K562 (cell line): ENCODE results near the gene RNGTT. TPM values are rescaled to one million over a fixed set of nuclear protein-coding genes. Genes with fewer than 3 reads are reported as not detected.

ENCODE experiments used
- ATAC-seq: fragments of 200-7000 bp; cut with Tn5 transposase; 3 replicates; pipeline ENCODE4 v1.9.1; 2020; ENCODE audit warnings: moderate library complexity
- BruUV-seq: library from RNA; stranded (reverse); fragments of 400-500 nt; replicated peaks from 2 replicates; lab custom pipeline; 2021; lab: Mats Ljungman, UMichigan
- CTCF ChIA-PET: fragments of 300-600 bp; formaldehyde crosslinking; extraction: SDS; loops from one replicate; lab custom pipeline; 2021; ENCODE audit warnings: low intra/inter-chr PET ratio; lab: Yijun Ruan, JAX
- POLR2A ChIA-PET: fragments of 300-600, 350-650 bp; sonication (Branson Sonifier 250); formaldehyde crosslinking; extraction: SDS; loops from one replicate; lab custom pipeline; 2021; ENCODE audit warnings: antibody characterized with exemption, inconsistent platforms; lab: Yijun Ruan, JAX
- DNase-seq, 4 experiments: peaks; one replicate each; pipeline versions ENCODE4 v3.0.0 to v3.0.0-alpha.2; 2011 to 2018; ENCODE audit warnings: low spot score in 3 of 4, mixed read lengths in 3 of 4; ENCODE audit errors: extremely low read depth in 1 of 4
- FAIRE-seq: peaks from 2 replicates; lab custom pipeline; 2011; peaks lifted over from hg19 to GRCh38; lab: Jason Lieb, UNC
- H2AFZ ChIP-seq: 2 replicates; pipeline ENCODE4 v1.6.0; 2011; ENCODE audit warnings: low read depth, low read length, control low read depth, inconsistent platforms
- H3K27ac ChIP-seq: fragments of 200-600 bp; 3 replicates; pipeline ENCODE4 v1.8.0; 2011; ENCODE audit warnings: low read depth, mild to moderate bottlenecking, control low read depth, inconsistent platforms, low read length, moderate library complexity, mixed read lengths; ENCODE audit errors: extremely low read depth
- H3K27me3 ChIP-seq, 2 experiments: fragments of 300-600 bp in 1 of 2; 2 replicates in 1 of 2; 3 replicates in 1 of 2; pipeline versions ENCODE4 v1.6.0 to v1.8.0; 2011; ENCODE audit warnings: inconsistent platforms in 2 of 2, low read length in 2 of 2, mild to moderate bottlenecking in 1 of 2, mixed read lengths in 1 of 2, moderate library complexity in 1 of 2; ENCODE audit not compliant: control insufficient read depth in 2 of 2, insufficient read depth in 2 of 2
- H3K36me3 ChIP-seq: fragments of 300-600 bp; 3 replicates; pipeline ENCODE4 v1.8.0; 2011; ENCODE audit warnings: mild to moderate bottlenecking, low read length, inconsistent platforms; ENCODE audit not compliant: control insufficient read depth, insufficient read depth
- H3K4me1 ChIP-seq, 2 experiments: fragments of 200-600 bp in 1 of 2; replicated peaks in 1 of 2; 2 replicates in 1 of 2; 3 replicates in 1 of 2; pipeline versions ENCODE4 v1.5.1 to v1.8.0; 2011; ENCODE audit warnings: inconsistent platforms in 2 of 2, low read length in 2 of 2, mild to moderate bottlenecking in 1 of 2, mixed read lengths in 1 of 2, moderate library complexity in 1 of 2; ENCODE audit not compliant: control insufficient read depth in 2 of 2, insufficient read depth in 2 of 2
- H3K4me2 ChIP-seq: 2 replicates; pipeline ENCODE4 v1.6.1; 2011; ENCODE audit warnings: low read length, control low read depth, inconsistent platforms, mixed read lengths; ENCODE audit not compliant: insufficient read depth
- H3K4me3 ChIP-seq: fragments of 200-600 bp; sonication (generic), shearing (Covaris generic); 2 replicates; pipeline ENCODE4 v1.5.1; 2016; ENCODE audit warnings: control low read depth, inconsistent platforms
- H3K79me2 ChIP-seq: fragments of 200-600 bp; 3 replicates; pipeline ENCODE4 v1.8.0; 2011; ENCODE audit warnings: low read length, inconsistent platforms; ENCODE audit not compliant: control insufficient read depth, insufficient read depth
- H3K9ac ChIP-seq, 2 experiments: 2 replicates each; pipeline versions ENCODE4 v1.6.0 to v1.6.1; 2011; ENCODE audit warnings: low read depth in 2 of 2, low read length in 2 of 2, control low read depth in 1 of 2, inconsistent platforms in 1 of 2, mild to moderate bottlenecking in 1 of 2, mixed read lengths in 1 of 2; ENCODE audit not compliant: insufficient read depth in 1 of 2
- H3K9me1 ChIP-seq: one replicate; pipeline ENCODE4 v1.6.0; 2011; ENCODE audit warnings: inconsistent platforms, mild to moderate bottlenecking, low read length, moderate library complexity; ENCODE audit not compliant: control insufficient read depth, insufficient read depth
- H3K9me3 ChIP-seq: replicated peaks from 2 replicates; pipeline ENCODE4 v1.5.1; 2011; ENCODE audit warnings: low read depth, low read length, inconsistent platforms; ENCODE audit not compliant: control insufficient read depth, insufficient read depth
- H4K20me1 ChIP-seq: replicated peaks from 2 replicates; pipeline ENCODE4 v1.6.1; 2011; ENCODE audit warnings: low read length, inconsistent platforms, mixed read lengths; ENCODE audit not compliant: control insufficient read depth, insufficient read depth
- ADNP ChIP-seq: fragments of 200-800 bp; sonication (Bioruptor generic); IDR thresholded peaks from 2 replicates; pipeline ENCODE4 v1.6.1; 2016; ENCODE audit warnings: missing genetic modification characterization, missing compliant biosample characterization
- ASH1L ChIP-seq: fragments of 450-650 bp; IDR thresholded peaks from 2 replicates; pipeline ENCODE4 v1.6.1; 2018; ENCODE audit warnings: borderline replicate concordance, mild to moderate bottlenecking, low read depth; ENCODE audit not compliant: partially characterized antibody
- ATF3 ChIP-seq, 2 experiments: fragments of 450-650 bp in 1 of 2; sonication (generic) in 1 of 2; formaldehyde crosslinking in 1 of 2; IDR thresholded peaks in 1 of 2; conservative IDR thresholded peaks in 1 of 2; 2 replicates each; pipeline versions ENCODE4 v1.6.1 to v1.8.1; 2016 to 2023; ENCODE audit warnings: mild to moderate bottlenecking in 2 of 2, moderate library complexity in 2 of 2, inconsistent platforms in 1 of 2, missing genetic modification reagents in 1 of 2
- CEBPB ChIP-seq: fragments of 450-650 bp; IDR thresholded peaks from 2 replicates; pipeline ENCODE4 v1.6.1; 2016; ENCODE audit warnings: missing genetic modification characterization, missing compliant biosample characterization
- EWSR1 ChIP-seq: fragments of 450-650 bp; IDR thresholded peaks from 2 replicates; pipeline ENCODE4 v1.6.1; 2018; ENCODE audit warnings: borderline replicate concordance, mild to moderate bottlenecking, low read depth, moderate library complexity; ENCODE audit not compliant: partially characterized antibody
- EZH2 ChIP-seq: IDR thresholded peaks from 2 replicates; pipeline ENCODE4 v1.6.1; 2012; ENCODE audit warnings: low read depth, mild to moderate bottlenecking, inconsistent platforms, low read length, borderline replicate concordance
- GATA2 ChIP-seq: sonication (generic); formaldehyde crosslinking; IDR thresholded peaks from 2 replicates; pipeline ENCODE4 v1.4.0; 2020; ENCODE audit warnings: mild to moderate bottlenecking, missing genetic modification reagents
- GTF2B ChIP-seq: IDR thresholded peaks from 2 replicates; pipeline ENCODE4 v1.6.1; 2011; ENCODE audit not compliant: insufficient read length; ENCODE audit errors: extremely low read depth
- LEF1 ChIP-seq: fragments of 450-650 bp; IDR thresholded peaks from 2 replicates; pipeline ENCODE4 v1.6.1; 2016; ENCODE audit warnings: mild to moderate bottlenecking
- PML ChIP-seq: IDR thresholded peaks from 2 replicates; pipeline ENCODE4 v1.6.1; 2012; ENCODE audit warnings: low read length, inconsistent platforms
- ZBTB34 ChIP-seq: fragments of 250-450 bp; sonication (Bioruptor Pico); IDR thresholded peaks from 2 replicates; pipeline ENCODE4 v1.8.0; 2021; ENCODE audit warnings: mild to moderate bottlenecking, moderate library complexity
- ZNF436 ChIP-seq: fragments of 250-450, 450-650 bp; sonication (Bioruptor Pico); formaldehyde crosslinking; IDR thresholded peaks from 2 replicates; pipeline ENCODE4 v1.7.0; 2020; ENCODE audit warnings: mild to moderate bottlenecking
- ZNF518B ChIP-seq: fragments of 250-450 bp; sonication (Bioruptor Pico); IDR thresholded peaks from 2 replicates; pipeline ENCODE4 v1.5.0; 2021; ENCODE audit warnings: mild to moderate bottlenecking, moderate library complexity
- WGBS: fragments of 100-300 bp; shearing (Covaris generic); methylation state at CpG from one replicate; pipeline ENCODE4 v1.1.6; 2016; ENCODE audit warnings: low coverage, mixed read lengths; ENCODE audit not compliant: insufficient coverage; ENCODE audit errors: missing lambda C conversion rate; 5-methylcytosine and 5-hydroxymethylcytosine counted together
- in situ Hi-C: fragments of 300-500 bp; cut with MboI; formaldehyde crosslinking; loops from 4 replicates; pipeline ENCODE4 v1.15.0; 2018; ENCODE audit warnings: inconsistent platforms, mixed read lengths
- intact Hi-C: fragments of 100-400 bp; cut with micrococcal nuclease; formaldehyde crosslinking; loops from 2 replicates; pipeline ENCODE4 v1.14.2; 2022
- polyA plus RNA-seq, 8 experiments: library from polyadenylated mRNA; depleted of rRNA in 4 of 8; stranded (reverse) in 5 of 8; unstranded in 3 of 8; fragments of >200 nt; fragmentation: Nextera tagmentation in 2 of 8; fragmentation: Illumina TruSeq in 1 of 8; extraction: Ambion mirVana in 2 of 8; extraction: Trizol in 1 of 8; gene quantifications; 2 replicates each; pipeline versions ENCODE4 v1.2.1 to v1.2.3, GENCODE V29; 2011 to 2014; ENCODE audit warnings: inconsistent platforms in 1 of 8, missing spikeins in 1 of 8
- total RNA-seq, 7 experiments: library from RNA; depleted of rRNA in 6 of 7; stranded (reverse); fragments of >200 nt in 6 of 7; fragmentation: Illumina TruSeq in 2 of 7; extraction: Trizol in 2 of 7; gene quantifications; 2 replicates each; pipeline versions ENCODE4 v1.2.1 to v1.2.3, GENCODE V29; 2011 to 2021; ENCODE audit warnings: low replicate concordance in 1 of 7

The RNGTT gene
- total and polyA plus RNA-seq, 9 of the 15 experiments (the other 6 are each of a cell fraction or from before 2014, with no cell fraction given): 6.1 to 31.7 (median 19.5) TPM

- 8% methylated on average over 5 of the region's 5 CpGs for WGBS
- H4K20me1 ChIP-seq: no peaks in the 10 kb centered on the region
- peaks cover 23% of the 10 kb centered on the region for H3K36me3 ChIP-seq
- no peaks in the 10 kb centered on the region for H3K9me1 ChIP-seq
- peaks cover 0 to 8% of the 10 kb centered on the region in 2 experiments; a peak in 2 of 5 replicates for H3K4me1 ChIP-seq
- ChIA-PET CTCF (no interaction called here), POLR2A (interaction anchor here (1.4 to 1.5 kb wide), 2 partner anchors 10 to 18 kb away, joined by 3 to 6 read pairs; no protein-coding TSS in a partner anchor)
- ATAC-seq: peak; percentile 96
- H3K79me2 ChIP-seq: no peaks in the 10 kb centered on the region
- no TSS peak for BruUV-seq
- FAIRE-seq: peak; percentile 81
- intact Hi-C loops: no loop called here
- no peaks in the 10 kb centered on the region for H3K27me3 ChIP-seq
- no peak overlapping the region; the same call in 1 of the 2 replicates for H3K4me2 ChIP-seq
- H3K9ac ChIP-seq: no peak overlapping the region
- DNase-seq: peak in 2 of 4 experiments; percentile 55 to 66
- H3K4me3 ChIP-seq: no peak overlapping the region
- in situ Hi-C loops: no loop called here
- H3K27ac ChIP-seq: peak overlapping the region; percentile 47
- H3K9me3 ChIP-seq: no peaks in the 10 kb centered on the region
- no peak overlapping the region for H2AFZ ChIP-seq
- TF ChIP-seq LEF1 (peak; percentile 67), ZBTB34 (CRISPR knock-in tag) (no peak), ZNF436 (CRISPR knock-in tag) (no peak), ASH1L (no peak), EZH2 (no peak), PML (peak; percentile 58; the same call in 1 of the 2 replicates), GTF2B (no peak), CEBPB (tag) (no peak), ATF3 (IDR thresholded peaks at IDR 0.05) (peak; percentile 55; the same call in 1 of the 2 replicates), ATF3 (CRISPR knock-in tag; conservative IDR thresholded peaks at IDR 0.05) (no peak), ZNF518B (CRISPR knock-in tag) (no peak), EWSR1 (no peak), GATA2 (peak; percentile 34; the same call in 1 of the 2 replicates), ADNP (no peak)
These were observed 72.3 kb downstream of the RNGTT start for GRCh38 chr6:88890860-88891845.
